Liver (tissue), 9 donors: ENCODE data around the gene TWSG1. TPM values are rescaled to one million over a fixed set of nuclear protein-coding genes. Genes with fewer than 3 reads are reported as not detected.

Experiments used
- DNase-seq: peaks from one replicate; pipeline ENCODE4 v3.0.0-alpha.2; 2017; ENCODE audit warnings: low spot score
- H3K27ac ChIP-seq, 2 donors: one replicate each; pipeline ENCODE4 v1.7.0; 2013; ENCODE audit warnings: inconsistent platforms in 2 of 2, low read length in 2 of 2, control low read depth in 1 of 2, low read depth in 1 of 2, mild to moderate bottlenecking in 1 of 2
- H3K27me3 ChIP-seq, 4 donors: one replicate each; pipeline versions ENCODE4 v1.6.1 to v1.7.0; 2013; ENCODE audit warnings: low read length in 3 of 4, inconsistent platforms in 1 of 4, mild to moderate bottlenecking in 1 of 4, moderate library complexity in 1 of 4; ENCODE audit not compliant: control insufficient read depth in 4 of 4, insufficient read depth in 4 of 4
- H3K36me3 ChIP-seq, 4 donors: one replicate each; pipeline versions ENCODE4 v1.6.1 to v1.7.0; 2013; ENCODE audit warnings: low read length in 3 of 4, mild to moderate bottlenecking in 3 of 4, low read depth in 1 of 4, moderate library complexity in 1 of 4; ENCODE audit not compliant: control insufficient read depth in 4 of 4, insufficient read depth in 3 of 4
- H3K4me1 ChIP-seq, 4 donors: one replicate each; pipeline versions ENCODE4 v1.6.1 to v1.7.0; 2013; ENCODE audit warnings: low read length in 3 of 4, mild to moderate bottlenecking in 3 of 4, moderate library complexity in 1 of 4; ENCODE audit not compliant: control insufficient read depth in 4 of 4, insufficient read depth in 4 of 4
- H3K4me3 ChIP-seq, 3 donors: one replicate each; pipeline versions ENCODE4 v1.6.1 to v1.7.0; 2013; ENCODE audit warnings: low read length in 3 of 3, control low read depth in 1 of 3, low read depth in 1 of 3, mild to moderate bottlenecking in 1 of 3
- H3K9ac ChIP-seq, 2 donors: one replicate each; pipeline ENCODE4 v1.7.0; 2013; ENCODE audit warnings: low read length in 2 of 2, mild to moderate bottlenecking in 2 of 2, moderate library complexity in 2 of 2, control low read depth in 1 of 2, low read depth in 1 of 2
- H3K9me3 ChIP-seq, 4 donors: one replicate each; pipeline versions ENCODE4 v1.6.1 to v1.7.0; 2013; ENCODE audit warnings: low read length in 3 of 4; ENCODE audit not compliant: control insufficient read depth in 4 of 4
- ATF3 ChIP-seq: IDR thresholded peaks from 2 replicates; pipeline ENCODE4 v1.6.1; 2016; ENCODE audit warnings: antibody characterized with exemption
- EGR1 ChIP-seq, 2 donors: IDR thresholded peaks; 2 replicates each; pipeline ENCODE4 v1.6.1; 2016 to 2018; ENCODE audit warnings: antibody characterized with exemption in 2 of 2, low read depth in 2 of 2
- FOXA1 ChIP-seq: IDR thresholded peaks from 2 replicates; pipeline ENCODE4 v1.6.1; 2016; ENCODE audit warnings: antibody characterized with exemption
- FOXA2 ChIP-seq: IDR thresholded peaks from 2 replicates; pipeline ENCODE4 v1.6.1; 2016; ENCODE audit warnings: antibody characterized with exemption
- GABPA ChIP-seq, 2 donors: IDR thresholded peaks in 1 of 2; conservative IDR thresholded peaks in 1 of 2; 2 replicates each; pipeline ENCODE4 v1.6.1; 2016; ENCODE audit warnings: antibody characterized with exemption in 2 of 2, mild to moderate bottlenecking in 1 of 2, moderate library complexity in 1 of 2
- HNF4G ChIP-seq: IDR thresholded peaks from 2 replicates; pipeline ENCODE4 v1.6.1; 2016; ENCODE audit warnings: antibody characterized with exemption
- JUND ChIP-seq, 2 donors: IDR thresholded peaks; 2 replicates each; pipeline ENCODE4 v1.6.1; 2016; ENCODE audit warnings: antibody characterized with exemption in 2 of 2
- RAD21 ChIP-seq, 2 donors: IDR thresholded peaks; 2 replicates each; pipeline ENCODE4 v1.6.1; 2016; ENCODE audit warnings: antibody characterized with exemption in 2 of 2, mild to moderate bottlenecking in 2 of 2
- REST ChIP-seq: IDR thresholded peaks from 2 replicates; pipeline ENCODE4 v1.6.1; 2016; ENCODE audit warnings: antibody characterized with exemption, mild to moderate bottlenecking
- SP1 ChIP-seq: IDR thresholded peaks from 2 replicates; pipeline ENCODE4 v1.6.1; 2018; ENCODE audit warnings: antibody characterized with exemption, mild to moderate bottlenecking
- YY1 ChIP-seq: IDR thresholded peaks from 2 replicates; pipeline ENCODE4 v1.6.1; 2016; ENCODE audit warnings: antibody characterized with exemption, mild to moderate bottlenecking
- ZBTB33 ChIP-seq: IDR thresholded peaks from 2 replicates; pipeline ENCODE4 v1.6.1; 2016; ENCODE audit warnings: antibody characterized with exemption
- WGBS: extraction: QIAGEN DNeasy Blood & Tissue Kit; methylation state at CpG from one replicate; pipeline ENCODE4 v1.1.7; 2013; 5-methylcytosine and 5-hydroxymethylcytosine counted together
- polyA plus RNA-seq, 2 donors: library from polyadenylated mRNA; stranded (reverse) in 1 of 2; unstranded in 1 of 2; fragments of 200-250 nt in 1 of 2; fragments of >200 nt in 1 of 2; fragmentation: Nextera tagmentation in 1 of 2; extraction: Ambion mirVana in 1 of 2; gene quantifications; one replicate each; pipeline versions ENCODE4 v1.2.1 to v1.2.3, GENCODE V29; 2013 to 2015
- total RNA-seq, 2 donors: library from RNA; depleted of rRNA; stranded (reverse); fragments of >200 nt; gene quantifications; one replicate each; pipeline ENCODE4 v1.2.3, GENCODE V29; 2014
- donor health status: healthy.
- donor health status: healthy.
- donor health status: healthy.
- donor health status: healthy.
- donor health status: healthy.

TWSG1 gene
- total and polyA plus RNA-seq, 4 donors, result 3.9 to 11.1 (median 5.4) TPM

GRCh38 chr18:9426753-9427152, 92.2 kb downstream of the TWSG1 start:
- WGBS, result 92% methylated on average over 7 of the region's 7 CpGs

GRCh38 chr18:9428301-9428706, 93.7 kb downstream of the TWSG1 start:
- 93% methylated on average over 11 of the region's 11 CpGs for WGBS
- Histone ChIP-seq H3K27ac (no peak overlapping the region), H3K9me3 (peaks cover 0 to 4% (median 4%) of the 10 kb centered on the region in 4 donors), H3K36me3 (no peaks in the 10 kb centered on the region), H3K27me3 (no peaks in the 10 kb centered on the region), H3K4me3 (no peak overlapping the region), H3K4me1 (no peaks in the 10 kb centered on the region), H3K9ac (no peak overlapping the region)
- TF ChIP-seq EGR1 (IDR thresholded peaks at IDR 0.05; ENCODE audit: low read depth in 2 of 2), result no peak
- no peak for TF ChIP-seq GABPA (IDR thresholded peaks at IDR 0.05 in 1 of 2, conservative IDR thresholded peaks at IDR 0.05 in 1 of 2)
- TF ChIP-seq RAD21 (IDR thresholded peaks at IDR 0.05), result no peak
- no peak for TF ChIP-seq ZBTB33
- TF ChIP-seq ATF3, result no peak
- TF ChIP-seq JUND (IDR thresholded peaks at IDR 0.05), result no peak
- no peak for TF ChIP-seq YY1
- no peak for TF ChIP-seq HNF4G
- TF ChIP-seq SP1, result no peak
- TF ChIP-seq FOXA1, result no peak
- DNase-seq, result no peak

More at GRCh38 chr18:9426753-9427152, 92.2 kb downstream of the TWSG1 start:
- Histone ChIP-seq H3K4me3 (no peak overlapping the region), H3K27me3 (no peaks in the 10 kb centered on the region), H3K9me3 (peaks cover 0 to 4% (median 4%) of the 10 kb centered on the region in 4 donors), H3K9ac (no peak overlapping the region), H3K36me3 (no peaks in the 10 kb centered on the region), H3K27ac (no peak overlapping the region), H3K4me1 (no peaks in the 10 kb centered on the region)
- DNase-seq, result no peak
- TF ChIP-seq EGR1 (IDR thresholded peaks at IDR 0.05; ENCODE audit: low read depth in 2 of 2) (no peak), REST (no peak), FOXA2 (no peak), YY1 (no peak)
